CD14-positive monocyte (primary cell): ENCODE results near the gene MED6. TPM values are rescaled to one million over a fixed set of nuclear protein-coding genes. Genes with fewer than 3 reads are reported as not detected.

Experiments
- DNase-seq, 3 donors: peaks; one replicate each; pipeline ENCODE4 v3.0.0-alpha.2; 2011 to 2022
- H2AFZ ChIP-seq: 2 replicates; pipeline ENCODE4 v1.6.0; 2012; ENCODE audit warnings: mild to moderate bottlenecking, low read depth, low read length, inconsistent platforms; ENCODE audit not compliant: insufficient read depth, poor library complexity, severe bottlenecking
- H3K27ac ChIP-seq, 2 donors: 1 replicate in 1 of 2; 2 replicates in 1 of 2; pipeline ENCODE4 v1.5.1; 2012 to 2013; ENCODE audit warnings: low read length in 2 of 2, control low read depth in 1 of 2, inconsistent platforms in 1 of 2, low read depth in 1 of 2, mild to moderate bottlenecking in 1 of 2
- H3K27me3 ChIP-seq, 2 donors: one replicate each; pipeline versions ENCODE4 v1.6.0 to v1.6.1; 2011 to 2013; ENCODE audit warnings: low read length in 2 of 2; ENCODE audit not compliant: control insufficient read depth in 2 of 2, insufficient read depth in 2 of 2
- H3K36me3 ChIP-seq, 2 donors: replicated peaks in 1 of 2; 1 replicate in 1 of 2; 2 replicates in 1 of 2; pipeline versions ENCODE4 v1.5.1 to v1.6.1; 2012 to 2013; ENCODE audit warnings: low read length in 2 of 2, control low read depth in 1 of 2, inconsistent platforms in 1 of 2, mild to moderate bottlenecking in 1 of 2; ENCODE audit not compliant: insufficient read depth in 2 of 2, control insufficient read depth in 1 of 2
- H3K4me1 ChIP-seq, 2 donors: 1 replicate in 1 of 2; 2 replicates in 1 of 2; pipeline versions ENCODE4 v1.5.1 to v1.6.1; 2012 to 2013; ENCODE audit warnings: low read length in 2 of 2, control low read depth in 1 of 2, inconsistent platforms in 1 of 2, mild to moderate bottlenecking in 1 of 2, moderate library complexity in 1 of 2; ENCODE audit not compliant: insufficient read depth in 2 of 2, control insufficient read depth in 1 of 2
- H3K4me2 ChIP-seq: replicated peaks from 2 replicates; pipeline ENCODE3; 2012; ENCODE audit warnings: low read length, moderate library complexity, mild to moderate bottlenecking; ENCODE audit not compliant: poor library complexity, severe bottlenecking; ENCODE audit errors: extremely low read depth
- H3K4me3 ChIP-seq, 3 experiments: fragments of 200-600 bp in 1 of 3; sonication (generic) in 1 of 3; replicated peaks in 1 of 3; 1 replicate in 2 of 3; 2 replicates in 1 of 3; pipeline ENCODE4 v1.5.1; 2011 to 2013; ENCODE audit warnings: low read length in 3 of 3, mild to moderate bottlenecking in 3 of 3, control low read depth in 2 of 3, low read depth in 2 of 3, inconsistent platforms in 1 of 3, moderate library complexity in 1 of 3
- H3K79me2 ChIP-seq: 2 replicates; pipeline ENCODE4 v1.6.0; 2012; ENCODE audit warnings: mild to moderate bottlenecking, control low read depth, inconsistent platforms, low read length, moderate library complexity; ENCODE audit not compliant: insufficient read depth
- H3K9ac ChIP-seq: 2 replicates; pipeline ENCODE4 v1.6.0; 2017; ENCODE audit warnings: low read length, mild to moderate bottlenecking; ENCODE audit not compliant: insufficient read depth, poor library complexity, severe bottlenecking
- H3K9me3 ChIP-seq, 2 donors: replicated peaks in 1 of 2; 1 replicate in 1 of 2; 2 replicates in 1 of 2; pipeline versions ENCODE4 v1.5.1 to v1.6.1; 2012 to 2013; ENCODE audit warnings: low read length in 2 of 2, control low read depth in 1 of 2; ENCODE audit not compliant: control insufficient read depth in 1 of 2, insufficient read depth in 1 of 2
- H4K20me1 ChIP-seq: 2 replicates; pipeline ENCODE4 v1.6.0; 2012; ENCODE audit warnings: mild to moderate bottlenecking, low read length, control low read depth, moderate library complexity; ENCODE audit not compliant: insufficient read depth
- H3K27ac Mint-ChIP-seq, 7 donors: one replicate each; pipeline ENCODE4 v1.8.0; 2020; ENCODE audit warnings: mild to moderate bottlenecking in 7 of 7, mixed read lengths in 7 of 7, moderate library complexity in 6 of 7, inconsistent platforms in 2 of 7
- H3K27me3 Mint-ChIP-seq, 3 donors: one replicate each; pipeline ENCODE4 v1.8.0; 2021 to 2022; ENCODE audit warnings: low read depth in 3 of 3, mild to moderate bottlenecking in 3 of 3, mixed read lengths in 3 of 3, moderate library complexity in 3 of 3, inconsistent platforms in 1 of 3
- H3K36me3 Mint-ChIP-seq, 2 donors: one replicate each; pipeline ENCODE4 v1.8.0; 2020; ENCODE audit warnings: mixed read lengths in 2 of 2, inconsistent platforms in 1 of 2, mild to moderate bottlenecking in 1 of 2
- H3K4me1 Mint-ChIP-seq: one replicate; pipeline ENCODE4 v1.8.0; 2020; ENCODE audit warnings: mild to moderate bottlenecking, mixed read lengths
- H3K4me3 Mint-ChIP-seq, 2 donors: one replicate each; pipeline ENCODE4 v1.8.0; 2020; ENCODE audit warnings: mild to moderate bottlenecking in 2 of 2, mixed read lengths in 2 of 2, moderate library complexity in 1 of 2
- H3K9me3 Mint-ChIP-seq, 7 donors: one replicate each; pipeline ENCODE4 v1.8.0; 2020 to 2022; ENCODE audit warnings: mixed read lengths in 7 of 7, mild to moderate bottlenecking in 6 of 7, moderate library complexity in 6 of 7, inconsistent platforms in 2 of 7
- CTCF ChIP-seq: fragments of 200-600 bp; IDR thresholded peaks from one replicate; pipeline ENCODE4 v1.8.0; 2022; ENCODE audit warnings: antibody characterized with exemption, mild to moderate bottlenecking
- whole genome bisulfite sequencing: methylation state at CpG from one replicate; pipeline ENCODE4 v1.1.5; 2013; ENCODE audit warnings: missing lambda C conversion rate; ENCODE audit not compliant: insufficient coverage; 5-methylcytosine and 5-hydroxymethylcytosine counted together
- intact Hi-C, 2 donors: fragments of 100-400 bp; cut with micrococcal nuclease; formaldehyde crosslinking; loops; one replicate each; pipeline versions ENCODE4 v1.15.0 to v1.15.1; 2023
- polyA plus RNA-seq, 3 donors: library from polyadenylated mRNA; depleted of rRNA in 1 of 3; unstranded in 2 of 3; stranded (reverse) in 1 of 3; fragments of 300-500 nt in 2 of 3; fragments of >200 nt in 1 of 3; fragmentation: Illumina TruSeq in 2 of 3; gene quantifications; 1 replicate in 2 of 3; 2 replicates in 1 of 3; pipeline ENCODE4 v1.2.3, GENCODE V29; 2012 to 2021

MED6 gene
- polyA plus RNA-seq, 3 donors: 11.9 to 22.3 (median 19.4) TPM

- H4K20me1 ChIP-seq: no peaks in the 10 kb centered on the region
- no peaks in the 10 kb centered on the region for H3K79me2 ChIP-seq
- peak overlapping the region; percentile 36 to 87 (median 40) for H3K4me3 ChIP-seq
- H3K4me2 ChIP-seq: peak overlapping the region; percentile 95
- Mint-ChIP-seq H3K4me3 (peak overlapping the region; percentile 85 to 96), H3K36me3 (peaks cover 0 to 14% of the 10 kb centered on the region in 2 donors), H3K27ac (peak overlapping the region in 3 of 7 donors; percentile 14 to 65 (median 40)), H3K4me1 (peaks cover 25% of the 10 kb centered on the region), H3K9me3 (peaks cover 3 to 21% (median 12%) of the 10 kb centered on the region in 7 donors), H3K27me3 (peaks cover 36 to 47% (median 42%) of the 10 kb centered on the region in 3 donors)
- no peak overlapping the region for H3K9ac ChIP-seq
- peaks cover 25 to 27% of the 10 kb centered on the region in 2 donors for H3K4me1 ChIP-seq
- peaks cover 1 to 2% of the 10 kb centered on the region in 2 donors for H3K9me3 ChIP-seq
- under 1% methylated on average over 24 of the region's 28 CpGs for WGBS
- intact Hi-C loops: loop anchor here in 1 of 2 donors (5.0 kb wide), 1 partner anchor 51 kb away; no protein-coding TSS in a partner anchor
- H3K27ac ChIP-seq: no peak overlapping the region
- peaks cover 28 to 55% of the 10 kb centered on the region in 2 donors for H3K27me3 ChIP-seq
- peak in 2 of 3 donors; percentile 47 to 59 for DNase-seq
- peak overlapping the region; percentile 90 for H2AFZ ChIP-seq
- no peak for TF ChIP-seq CTCF
- no peaks in the 10 kb centered on the region for H3K36me3 ChIP-seq
Measured at GRCh38 chr14:70640938-70641547, 40.6 kb upstream of the MED6 start.

- Mint-ChIP-seq H3K4me1 (peaks cover 24% of the 10 kb centered on the region), H3K27me3 (peaks cover 32 to 37% (median 35%) of the 10 kb centered on the region in 3 donors), H3K9me3 (peaks cover 3 to 30% (median 19%) of the 10 kb centered on the region in 7 donors), H3K27ac (no peak overlapping the region), H3K36me3 (peaks cover 0 to 14% of the 10 kb centered on the region in 2 donors), H3K4me3 (no peak overlapping the region)
- no peak overlapping the region for H3K9ac ChIP-seq
- WGBS: no CpG with 5 or more reads among the region's 2 CpGs
- H3K4me3 ChIP-seq: no peak overlapping the region
- peaks cover 27 to 44% of the 10 kb centered on the region in 2 donors for H3K27me3 ChIP-seq
- no peak overlapping the region for H3K27ac ChIP-seq
- H4K20me1 ChIP-seq: no peaks in the 10 kb centered on the region
- H3K4me1 ChIP-seq: peaks cover 24 to 27% of the 10 kb centered on the region in 2 donors
- H3K79me2 ChIP-seq: no peaks in the 10 kb centered on the region
- intact Hi-C loops: no loop called here
- peaks cover 9% of the 10 kb centered on the region in 2 donors for H3K9me3 ChIP-seq
- no peaks in the 10 kb centered on the region for H3K36me3 ChIP-seq
- no peak for DNase-seq
- H3K4me2 ChIP-seq: no peak overlapping the region
- TF ChIP-seq CTCF: no peak
- no peak overlapping the region for H2AFZ ChIP-seq
Measured at GRCh38 chr14:70638416-70638815, 38.0 kb upstream of the MED6 start.
